IMR-90 (cell line): Measurements from ENCODE around the gene CANX. TPM values are rescaled to one million over a fixed set of nuclear protein-coding genes. Genes with fewer than 3 reads are reported as not detected.

Experiments
- ATAC-seq: fragments of 200-7000 bp; cut with Tn5 transposase; 2 replicates; pipeline ENCODE4 v1.9.1; 2020; ENCODE audit warnings: low read depth, mild to moderate bottlenecking, moderate library complexity
- BruUV-seq: library from RNA; stranded (reverse); fragments of 400-500 nt; replicated peaks from 2 replicates; lab custom pipeline; 2021; lab: Mats Ljungman, UMichigan
- CTCF ChIA-PET: fragments of 300-600 bp; formaldehyde crosslinking; extraction: SDS; loops from one replicate; lab custom pipeline; 2021; ENCODE audit warnings: antibody characterized with exemption; lab: Yijun Ruan, JAX
- POLR2A ChIA-PET: fragments of 300-600 bp; sonication (Branson Sonifier 250); formaldehyde crosslinking; loops from one replicate; lab custom pipeline; 2022; ENCODE audit warnings: antibody characterized with exemption; ENCODE audit not compliant: unreplicated experiment; lab: Charles Lee
- DNase-seq: peaks from one replicate; pipeline ENCODE4 v3.0.0; 2013
- H2AFZ ChIP-seq: replicated peaks from 2 replicates; pipeline ENCODE3; 2013; ENCODE audit warnings: low read length, mild to moderate bottlenecking; ENCODE audit not compliant: poor library complexity
- H2AK5ac ChIP-seq: 2 replicates; pipeline ENCODE4 v1.6.1; 2013; ENCODE audit warnings: low read depth, low read length, inconsistent platforms
- H2AK9ac ChIP-seq: replicated peaks from 2 replicates; pipeline ENCODE3; 2013; ENCODE audit warnings: mild to moderate bottlenecking, low read depth, low read length, moderate library complexity; ENCODE audit not compliant: poor library complexity
- H2BK120ac ChIP-seq: 2 replicates; pipeline ENCODE4 v1.6.1; 2013; ENCODE audit warnings: low read depth, low read length, inconsistent platforms
- H2BK15ac ChIP-seq: 3 replicates; pipeline ENCODE4 v1.6.1; 2013; ENCODE audit warnings: low read depth, low read length, inconsistent platforms
- H2BK20ac ChIP-seq: 2 replicates; pipeline ENCODE4 v1.6.1; 2013; ENCODE audit warnings: low read depth, mild to moderate bottlenecking, inconsistent platforms, low read length, moderate library complexity
- H2BK5ac ChIP-seq: 2 replicates; pipeline ENCODE4 v1.6.1; 2013; ENCODE audit warnings: mild to moderate bottlenecking, low read depth, low read length, inconsistent platforms; ENCODE audit not compliant: poor library complexity, severe bottlenecking
- H3K14ac ChIP-seq: replicated peaks from 2 replicates; pipeline ENCODE4 v1.6.1; 2013; ENCODE audit warnings: low read depth, low read length, inconsistent platforms
- H3K18ac ChIP-seq: 2 replicates; pipeline ENCODE4 v1.6.1; 2013; ENCODE audit warnings: low read depth, low read length, control low read depth
- H3K23ac ChIP-seq: 2 replicates; pipeline ENCODE4 v1.6.1; 2013; ENCODE audit warnings: low read depth, low read length, inconsistent platforms
- H3K27ac ChIP-seq: 2 replicates; pipeline ENCODE4 v1.5.1; 2013; ENCODE audit warnings: mild to moderate bottlenecking, control low read depth, low read length; ENCODE audit not compliant: insufficient read depth
- H3K27me3 ChIP-seq: 2 replicates; pipeline ENCODE4 v1.6.1; 2013; ENCODE audit warnings: low read length; ENCODE audit not compliant: control insufficient read depth, insufficient read depth
- H3K36me3 ChIP-seq: 2 replicates; pipeline ENCODE4 v1.6.1; 2013; ENCODE audit warnings: low read length, mixed read lengths; ENCODE audit not compliant: control insufficient read depth, insufficient read depth
- H3K4ac ChIP-seq: 2 replicates; pipeline ENCODE4 v1.6.1; 2013; ENCODE audit warnings: low read depth, low read length, inconsistent platforms
- H3K4me1 ChIP-seq: 2 replicates; pipeline ENCODE4 v1.6.1; 2013; ENCODE audit warnings: low read length, mixed read lengths; ENCODE audit not compliant: control insufficient read depth, insufficient read depth
- H3K4me2 ChIP-seq: 2 replicates; pipeline ENCODE4 v1.6.1; 2013; ENCODE audit warnings: low read depth, mild to moderate bottlenecking, control low read depth, low read length, moderate library complexity
- H3K4me3 ChIP-seq: 2 replicates; pipeline ENCODE4 v1.5.1; 2013; ENCODE audit warnings: low read depth, mild to moderate bottlenecking, control low read depth, low read length, moderate library complexity; ENCODE audit not compliant: insufficient read depth
- H3K56ac ChIP-seq: 2 replicates; pipeline ENCODE4 v1.6.1; 2013; ENCODE audit warnings: low read length, inconsistent platforms; ENCODE audit not compliant: insufficient read depth; ENCODE audit errors: extremely low read depth
- H3K79me1 ChIP-seq, 2 experiments: 2 replicates each; pipeline ENCODE4 v1.6.1; 2013; ENCODE audit warnings: low read length in 2 of 2, inconsistent platforms in 1 of 2, low read depth in 1 of 2
- H3K9ac ChIP-seq: 2 replicates; pipeline ENCODE4 v1.6.1; 2013; ENCODE audit warnings: low read depth, low read length, control low read depth
- H3K9me1 ChIP-seq: 2 replicates; pipeline ENCODE4 v1.6.1; 2013; ENCODE audit warnings: low read length, inconsistent platforms; ENCODE audit not compliant: insufficient read depth
- H3K9me3 ChIP-seq: 2 replicates; pipeline ENCODE4 v1.6.1; 2013; ENCODE audit warnings: low read length; ENCODE audit not compliant: control insufficient read depth, insufficient read depth
- H4K20me1 ChIP-seq: 2 replicates; pipeline ENCODE4 v1.6.1; 2013; ENCODE audit warnings: low read length, inconsistent platforms; ENCODE audit not compliant: insufficient read depth
- H4K5ac ChIP-seq: 2 replicates; pipeline ENCODE4 v1.6.1; 2013; ENCODE audit warnings: mild to moderate bottlenecking, low read depth, low read length, control low read depth
- H4K8ac ChIP-seq, 2 experiments: 2 replicates each; pipeline ENCODE4 v1.6.1; 2013; ENCODE audit warnings: low read depth in 2 of 2, low read length in 2 of 2, control low read depth in 1 of 2, inconsistent platforms in 1 of 2
- H4K91ac ChIP-seq: 2 replicates; pipeline ENCODE4 v1.6.1; 2013; ENCODE audit warnings: low read depth, low read length, inconsistent platforms; ENCODE audit not compliant: insufficient read depth
- CEBPB ChIP-seq: IDR thresholded peaks from 2 replicates; pipeline ENCODE4 v1.6.1; 2012; ENCODE audit warnings: low read depth, low read length, improper control_type of control experiment
- CHD1 ChIP-seq: IDR thresholded peaks from 2 replicates; pipeline ENCODE4 v1.6.1; 2012; ENCODE audit warnings: low read depth, low read length, improper control_type of control experiment
- FOS ChIP-seq: fragments of 150-350 bp; IDR thresholded peaks from 2 replicates; pipeline ENCODE4 v1.6.1; 2016; ENCODE audit warnings: low read depth, low read length
- MAFK ChIP-seq: IDR thresholded peaks from 2 replicates; pipeline ENCODE4 v1.6.1; 2012; ENCODE audit warnings: low read depth, low read length, improper control_type of control experiment
- MAZ ChIP-seq: IDR thresholded peaks from 2 replicates; pipeline ENCODE4 v1.6.1; 2012; ENCODE audit warnings: low read depth, mild to moderate bottlenecking, low read length, improper control_type of control experiment, moderate library complexity, borderline replicate concordance
- NFE2L2 ChIP-seq: fragments of 150-350 bp; IDR thresholded peaks from 2 replicates; pipeline ENCODE4 v1.6.1; 2016; ENCODE audit warnings: low read depth, mild to moderate bottlenecking, low read length
- POLR2A ChIP-seq: IDR thresholded peaks from 2 replicates; pipeline ENCODE4 v1.6.1; 2012; ENCODE audit warnings: mild to moderate bottlenecking, low read depth, low read length
- RAD21 ChIP-seq: IDR thresholded peaks from 2 replicates; pipeline ENCODE4 v1.6.1; 2012; ENCODE audit warnings: low read length, improper control_type of control experiment
- RCOR1 ChIP-seq: IDR thresholded peaks from 2 replicates; pipeline ENCODE4 v1.6.1; 2012; ENCODE audit warnings: mild to moderate bottlenecking, low read length, improper control_type of control experiment; ENCODE audit not compliant: insufficient replicate concordance
- RFX5 ChIP-seq: IDR thresholded peaks from 2 replicates; pipeline ENCODE4 v1.8.0; 2012; ENCODE audit warnings: low read depth, mild to moderate bottlenecking, low read length, moderate library complexity
- SMC3 ChIP-seq: fragments of 150-350 bp; IDR thresholded peaks from 2 replicates; pipeline ENCODE4 v1.6.1; 2016; ENCODE audit warnings: low read depth, mild to moderate bottlenecking, antibody characterized with exemption, low read length, moderate library complexity
- USF2 ChIP-seq: fragments of 150-350 bp; IDR thresholded peaks from 2 replicates; pipeline ENCODE4 v1.6.1; 2017; ENCODE audit warnings: mild to moderate bottlenecking, antibody characterized with exemption, low read length, low read depth
- WGBS, 2 experiments: methylation state at CpG; one replicate each; pipeline versions ENCODE4 v1.1.5 to v1.1.7; 2013; ENCODE audit warnings: missing lambda C conversion rate in 2 of 2; ENCODE audit not compliant: insufficient read length in 1 of 2; ENCODE audit errors: extremely low coverage in 2 of 2; 5-methylcytosine and 5-hydroxymethylcytosine counted together
- dilution Hi-C: fragments of 300-500 bp; cut with HindIII; formaldehyde crosslinking; loops from one replicate; pipeline ENCODE4 v1.14.3; 2018; ENCODE audit warnings: low sequenced_read_pairs; ENCODE audit not compliant: unreplicated experiment
- in situ Hi-C: fragments of 300-500 bp; cut with MboI; formaldehyde crosslinking; loops from 3 replicates; pipeline ENCODE4 v1.14.3; 2019; ENCODE audit warnings: low sequenced_read_pairs, inconsistent platforms, mixed read lengths
- intact Hi-C: fragments of 100-400 bp; cut with micrococcal nuclease; formaldehyde crosslinking; loops from 2 replicates; pipeline ENCODE4 v1.10.0; 2022
- polyA plus RNA-seq, 3 experiments: library from polyadenylated mRNA; depleted of rRNA; stranded (reverse); fragments of >200 nt; gene quantifications; 2 replicates each; pipeline ENCODE4 v1.2.3, GENCODE V29; 2012; ENCODE audit warnings: low replicate concordance in 1 of 3
- total RNA-seq: library from RNA; depleted of rRNA; stranded (reverse); fragments of >200 nt; gene quantifications from 2 replicates; pipeline ENCODE4 v1.2.3, GENCODE V29; 2012
- TF ChIP-seq, protein P1 (sequence below): fragments of 150-350 bp; IDR thresholded peaks from 2 replicates; pipeline ENCODE4 v1.6.1; 2016; ENCODE audit warnings: low read depth, mild to moderate bottlenecking, low read length, moderate library complexity, borderline replicate concordance
- TF ChIP-seq, protein P2 (sequence below): conservative IDR thresholded peaks from 2 replicates; pipeline ENCODE4 v1.5.1; 2012; ENCODE audit warnings: mild to moderate bottlenecking, low read depth, low read length, improper control_type of control experiment

The CANX gene
- total and polyA plus RNA-seq, 2 of the 4 experiments (the other 2 are of a cell fraction): 216 to 345 TPM

GRCh38 chr5:179733772-179734126, 35.0 kb downstream of the CANX start:
- ATAC-seq: no peak
- in situ Hi-C loops: no loop called here
- H3K4me1 ChIP-seq: peaks cover 11% of the 10 kb centered on the region
- BruUV-seq: no TSS peak
- H3K27ac ChIP-seq: peak overlapping the region; percentile 86
- H3K14ac ChIP-seq: peak overlapping the region; percentile 93
- intact Hi-C loops: loop anchor here (2.0 to 5.0 kb wide), 2 partner anchors 29 to 36 kb away; partner anchors contain the start of gene CANX
- peak overlapping the region; percentile 79 for H3K56ac ChIP-seq
- dilution Hi-C loops: no loop called here
- H3K9me1 ChIP-seq: no peaks in the 10 kb centered on the region; the same call in none of the 2 replicates
- H3K9ac ChIP-seq: peak overlapping the region; percentile 79
- peak overlapping the region; percentile 72 for H3K4ac ChIP-seq
- H3K36me3 ChIP-seq: peaks cover 8% of the 10 kb centered on the region
- peak overlapping the region; percentile 87 for H2AFZ ChIP-seq
- H3K79me1 ChIP-seq: peaks cover 0 to 34% of the 10 kb centered on the region in 2 experiments; a peak in 3 of 4 replicates
- no peak overlapping the region for H2BK120ac ChIP-seq
- DNase-seq: no peak
- peak overlapping the region; percentile 49; the same call in 1 of the 2 replicates for H2AK5ac ChIP-seq
- H3K18ac ChIP-seq: no peak overlapping the region
- H2BK20ac ChIP-seq: no peak overlapping the region
- WGBS, 2 experiments: 0% methylated on average over 1 of the region's 2 CpGs; no CpG with 5 or more reads in 1 of the 2 experiments
- TF ChIP-seq MAZ (no peak), CEBPB (no peak), CHD1 (no peak), RCOR1 (no peak), RFX5 (no peak), SMC3 (no peak), USF2 (no peak), FOS (no peak), RAD21 (no peak), POLR2A (no peak), NFE2L2 (no peak), MAFK (no peak)
- TF ChIP-seq, protein P1, sequence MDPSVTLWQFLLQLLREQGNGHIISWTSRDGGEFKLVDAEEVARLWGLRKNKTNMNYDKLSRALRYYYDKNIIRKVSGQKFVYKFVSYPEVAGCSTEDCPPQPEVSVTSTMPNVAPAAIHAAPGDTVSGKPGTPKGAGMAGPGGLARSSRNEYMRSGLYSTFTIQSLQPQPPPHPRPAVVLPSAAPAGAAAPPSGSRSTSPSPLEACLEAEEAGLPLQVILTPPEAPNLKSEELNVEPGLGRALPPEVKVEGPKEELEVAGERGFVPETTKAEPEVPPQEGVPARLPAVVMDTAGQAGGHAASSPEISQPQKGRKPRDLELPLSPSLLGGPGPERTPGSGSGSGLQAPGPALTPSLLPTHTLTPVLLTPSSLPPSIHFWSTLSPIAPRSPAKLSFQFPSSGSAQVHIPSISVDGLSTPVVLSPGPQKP: no peak
- TF ChIP-seq, protein P2, sequence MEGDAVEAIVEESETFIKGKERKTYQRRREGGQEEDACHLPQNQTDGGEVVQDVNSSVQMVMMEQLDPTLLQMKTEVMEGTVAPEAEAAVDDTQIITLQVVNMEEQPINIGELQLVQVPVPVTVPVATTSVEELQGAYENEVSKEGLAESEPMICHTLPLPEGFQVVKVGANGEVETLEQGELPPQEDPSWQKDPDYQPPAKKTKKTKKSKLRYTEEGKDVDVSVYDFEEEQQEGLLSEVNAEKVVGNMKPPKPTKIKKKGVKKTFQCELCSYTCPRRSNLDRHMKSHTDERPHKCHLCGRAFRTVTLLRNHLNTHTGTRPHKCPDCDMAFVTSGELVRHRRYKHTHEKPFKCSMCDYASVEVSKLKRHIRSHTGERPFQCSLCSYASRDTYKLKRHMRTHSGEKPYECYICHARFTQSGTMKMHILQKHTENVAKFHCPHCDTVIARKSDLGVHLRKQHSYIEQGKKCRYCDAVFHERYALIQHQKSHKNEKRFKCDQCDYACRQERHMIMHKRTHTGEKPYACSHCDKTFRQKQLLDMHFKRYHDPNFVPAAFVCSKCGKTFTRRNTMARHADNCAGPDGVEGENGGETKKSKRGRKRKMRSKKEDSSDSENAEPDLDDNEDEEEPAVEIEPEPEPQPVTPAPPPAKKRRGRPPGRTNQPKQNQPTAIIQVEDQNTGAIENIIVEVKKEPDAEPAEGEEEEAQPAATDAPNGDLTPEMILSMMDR: no peak
- H2BK15ac ChIP-seq: no peak overlapping the region
- peak overlapping the region; percentile 26; the same call in 1 of the 2 replicates for H4K91ac ChIP-seq
- CTCF ChIA-PET: no interaction called here
- H4K8ac ChIP-seq: peak overlapping the region in 1 of 2 experiments; percentile 39; a peak in 1 of 4 replicates
- peak overlapping the region; percentile 91 for H3K4me2 ChIP-seq
- H3K27me3 ChIP-seq: no peaks in the 10 kb centered on the region
- no peak overlapping the region for H4K5ac ChIP-seq
- H2BK5ac ChIP-seq: peak overlapping the region; percentile 63
- H3K9me3 ChIP-seq: no peaks in the 10 kb centered on the region
- peak overlapping the region; percentile 83 for H2AK9ac ChIP-seq
- peaks cover 54% of the 10 kb centered on the region for H4K20me1 ChIP-seq
- peak overlapping the region; percentile 93 for H3K4me3 ChIP-seq
- POLR2A ChIA-PET: no interaction called here
- H3K23ac ChIP-seq: peak overlapping the region; percentile 98
